ENCODE measurements around the gene MARCKSL1. TPM values are rescaled to one million over a fixed set of nuclear protein-coding genes. Genes with fewer than 3 reads are reported as not detected.

The MARCKSL1 gene, protein sequence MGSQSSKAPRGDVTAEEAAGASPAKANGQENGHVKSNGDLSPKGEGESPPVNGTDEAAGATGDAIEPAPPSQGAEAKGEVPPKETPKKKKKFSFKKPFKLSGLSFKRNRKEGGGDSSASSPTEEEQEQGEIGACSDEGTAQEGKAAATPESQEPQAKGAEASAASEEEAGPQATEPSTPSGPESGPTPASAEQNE
- total RNA-seq = 89.0 TPM
- polyA plus RNA-seq = 113 TPM
- long read RNA-seq, donor 1, transcript MARCKSL1-201 (2 exons, 1,699 nt) = major isoform, 16 of 16 reads
- long read RNA-seq, donor 1, partial matches to known transcripts = 0 of 16 reads
- long read RNA-seq, donor 1, other reads (novel, unspliced or antisense) = 0 of 16 reads
- long read RNA-seq, donor 2, transcript MARCKSL1-201 (2 exons, 1,699 nt) = major isoform, 260 of 273 reads
- long read RNA-seq, donor 2, partial matches to known transcripts = 0 of 273 reads
- long read RNA-seq, donor 2, other reads (novel, unspliced or antisense) = 13 of 273 reads
- long read RNA-seq, donor 3, transcript MARCKSL1-201 (2 exons, 1,699 nt) = major isoform, 206 of 218 reads
- long read RNA-seq, donor 3, partial matches to known transcripts = 0 of 218 reads
- long read RNA-seq, donor 3, other reads (novel, unspliced or antisense) = 12 of 218 reads
- long read RNA-seq, donor 4, transcript MARCKSL1-201 (2 exons, 1,699 nt) = major isoform, 91 of 91 reads
- long read RNA-seq, donor 4, partial matches to known transcripts = 0 of 91 reads
- long read RNA-seq, donor 4, other reads (novel, unspliced or antisense) = 0 of 91 reads
- long read RNA-seq, donor 5, transcript MARCKSL1-201 (2 exons, 1,699 nt) = major isoform, 264 of 283 reads
- long read RNA-seq, donor 5, partial matches to known transcripts = 0 of 283 reads
- long read RNA-seq, donor 5, other reads (novel, unspliced or antisense) = 19 of 283 reads
- long read RNA-seq, donor 6, transcript MARCKSL1-201 (2 exons, 1,699 nt) = major isoform, 138 of 138 reads
- long read RNA-seq, donor 6, partial matches to known transcripts = 0 of 138 reads
- long read RNA-seq, donor 6, other reads (novel, unspliced or antisense) = 0 of 138 reads
- long read RNA-seq, donor 7, transcript MARCKSL1-201 (2 exons, 1,699 nt) = major isoform, 108 of 123 reads
- long read RNA-seq, donor 7, partial matches to known transcripts = 0 of 123 reads
- long read RNA-seq, donor 7, other reads (novel, unspliced or antisense) = 15 of 123 reads
- long read RNA-seq, donor 8, transcript MARCKSL1-201 (2 exons, 1,699 nt) = major isoform, 71 of 71 reads
- long read RNA-seq, donor 8, partial matches to known transcripts = 0 of 71 reads
- long read RNA-seq, donor 8, other reads (novel, unspliced or antisense) = 0 of 71 reads
- long read RNA-seq, donor 9, transcript MARCKSL1-201 (2 exons, 1,699 nt) = major isoform, 98 of 98 reads
- long read RNA-seq, donor 9, partial matches to known transcripts = 0 of 98 reads
- long read RNA-seq, donor 9, other reads (novel, unspliced or antisense) = 0 of 98 reads
- long read RNA-seq, donor 10, transcript MARCKSL1-201 (2 exons, 1,699 nt) = major isoform, 132 of 137 reads
- long read RNA-seq, donor 10, partial matches to known transcripts = 0 of 137 reads
- long read RNA-seq, donor 10, other reads (novel, unspliced or antisense) = 5 of 137 reads

DNA sequence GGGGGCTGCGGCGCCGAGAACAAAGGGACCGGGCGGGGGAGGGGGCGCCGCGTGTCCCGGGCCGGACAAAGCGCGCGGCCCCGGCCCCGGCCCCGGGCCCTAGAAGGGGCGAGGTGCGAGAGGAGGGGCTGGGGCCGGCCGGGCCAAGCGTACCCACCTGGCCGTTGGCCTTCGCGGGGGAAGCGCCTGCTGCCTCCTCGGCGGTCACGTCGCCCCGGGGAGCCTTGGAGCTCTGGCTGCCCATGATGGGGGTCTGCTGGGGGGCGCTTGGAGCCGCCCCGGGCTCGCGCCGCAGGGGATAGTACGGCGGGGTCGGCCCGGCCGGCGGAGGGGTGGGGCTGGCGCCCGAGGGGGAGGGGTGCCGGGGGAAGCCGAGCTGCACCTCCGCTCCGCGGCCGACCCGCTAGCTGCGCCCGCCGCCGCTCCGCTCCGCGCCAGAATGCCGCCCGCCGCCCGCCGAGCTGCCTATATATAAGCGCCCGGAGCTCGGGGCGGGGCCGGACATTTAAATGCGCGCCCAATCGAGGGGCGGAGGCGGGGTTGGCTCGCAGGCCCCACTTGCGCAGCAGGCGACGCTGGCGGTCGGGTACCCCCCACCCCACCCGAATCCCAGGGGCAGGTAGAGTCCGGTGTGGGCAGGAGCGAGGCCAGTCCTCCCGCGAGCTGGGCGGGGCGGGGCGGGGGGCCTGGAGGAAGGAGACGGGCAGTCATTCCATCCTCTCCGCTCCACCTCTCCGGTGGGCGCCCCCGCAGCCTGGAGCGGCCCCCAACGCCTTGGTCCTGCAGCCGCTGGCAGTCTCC is at the start of gene MARCKSL1:
Gene MARCKSL1, minus strand, starts transcription at position 444 of the 801 bp plus-strand sequence. Its CDS starts 200 bp downstream, at position 244.
- H3K36me3 ChIP-seq (ENCODE audit: control insufficient read depth in 2 of 2, insufficient read depth in 2 of 2, low read length in 1 of 2) = peaks cover 25 to 37% of the 10 kb centered on the region in 2 donors
- H3K27ac ChIP-seq (ENCODE audit: low read depth in 1 of 2, low read length in 1 of 2) = peak within 1 kb of the TSS; percentile 32 to 64
- peaks cover 10 to 50% of the 10 kb centered on the region in 2 donors for H3K4me1 ChIP-seq (ENCODE audit: control insufficient read depth in 2 of 2, insufficient read depth in 2 of 2, low read length in 2 of 2)
- H3K9me3 ChIP-seq (ENCODE audit: control insufficient read depth in 2 of 2, insufficient read depth in 1 of 2, low read length in 1 of 2) = no peaks in the 10 kb centered on the region
- WGBS = 2% methylated on average over 95 of the region's 95 CpGs
- peak within 1 kb of the TSS; percentile 70 to 73 for H3K4me3 ChIP-seq (ENCODE audit: low read length in 2 of 2)
- H3K27me3 ChIP-seq (ENCODE audit: control insufficient read depth in 2 of 2, insufficient read depth in 1 of 2, low read length in 1 of 2) = peaks cover 0 to 19% of the 10 kb centered on the region in 2 donors
- DNase-seq (ENCODE audit: low read depth in 6 of 9, low spot score in 9 of 9) = peak; percentile 41 to 94 (median 85)

DNA sequence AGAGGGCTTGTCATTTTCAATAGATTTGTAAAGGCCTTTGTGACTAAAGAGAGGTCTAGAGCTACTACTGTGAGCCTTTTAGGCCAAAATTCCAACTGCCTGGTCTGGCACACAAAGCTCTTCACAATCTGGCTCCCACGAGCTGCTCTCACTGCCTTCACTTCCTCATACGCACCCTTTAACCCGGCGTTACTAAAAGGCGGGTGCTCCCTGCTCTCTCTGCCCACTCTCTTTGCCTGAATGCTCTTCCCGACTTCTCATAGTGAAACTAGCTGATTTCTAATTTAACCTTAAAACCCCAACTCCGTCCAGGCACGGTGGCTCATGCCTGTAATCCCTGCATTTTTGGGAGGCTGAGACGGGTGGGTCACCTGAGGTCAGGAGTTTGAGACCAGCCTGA is 44.0 kb upstream of the MARCKSL1 start:
- 97% methylated on average over 9 of the region's 9 CpGs for WGBS

DNA sequence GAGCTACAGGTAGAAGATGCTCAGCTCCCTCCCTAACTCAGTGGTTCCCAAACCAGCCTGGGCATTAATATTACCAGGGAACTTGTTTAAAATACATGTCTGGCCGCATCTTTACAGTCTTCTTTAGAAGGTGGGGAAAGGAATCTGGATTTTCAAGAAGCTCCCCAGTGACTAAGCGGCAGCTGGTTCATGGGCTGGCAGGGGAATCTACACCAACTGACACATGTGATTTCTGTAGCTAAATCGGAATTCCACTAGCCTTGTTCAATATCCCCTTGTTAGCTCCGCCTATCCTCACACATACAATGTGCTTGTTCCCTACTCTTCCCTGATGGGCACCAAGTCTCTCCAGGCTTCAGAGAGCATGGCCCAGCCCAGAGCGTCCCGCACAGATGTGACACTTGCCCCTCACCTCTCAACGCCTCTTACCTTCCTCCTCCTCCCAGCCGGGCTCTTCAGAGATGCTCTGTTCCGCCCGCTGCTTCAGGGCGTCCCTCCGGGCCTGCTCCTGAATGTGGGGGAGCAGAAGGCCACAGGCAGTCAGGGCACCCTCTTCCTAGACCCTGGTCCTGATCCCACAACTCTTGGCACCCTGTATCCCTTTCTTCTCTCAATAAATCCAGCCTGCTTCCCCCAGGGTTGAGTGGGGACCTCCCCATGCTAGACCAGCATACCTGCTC is 41.6 kb upstream of the MARCKSL1 start:
- Histone ChIP-seq H3K4me1 (ENCODE audit: control insufficient read depth in 2 of 2, insufficient read depth in 2 of 2, low read length in 2 of 2) (no peaks in the 10 kb centered on the region), H3K27ac (ENCODE audit: low read depth in 1 of 2, low read length in 1 of 2) (no peak overlapping the region), H3K27me3 (ENCODE audit: control insufficient read depth in 2 of 2, insufficient read depth in 1 of 2, low read length in 1 of 2) (no peaks in the 10 kb centered on the region), H3K9me3 (ENCODE audit: control insufficient read depth in 2 of 2, insufficient read depth in 1 of 2, low read length in 1 of 2) (no peaks in the 10 kb centered on the region), H3K4me3 (ENCODE audit: low read length in 2 of 2) (no peak overlapping the region), H3K36me3 (ENCODE audit: control insufficient read depth in 2 of 2, insufficient read depth in 2 of 2, low read length in 1 of 2) (peaks cover 87 to 91% of the 10 kb centered on the region in 2 donors)
- 97% methylated on average over 12 of the region's 12 CpGs for WGBS
- DNase-seq (ENCODE audit: low read depth in 6 of 9, low spot score in 9 of 9) = no peak

More for the DNA sequence above, 44.0 kb upstream of the MARCKSL1 start:
- DNase-seq (ENCODE audit: low read depth in 6 of 9, low spot score in 9 of 9) = no peak
- no peaks in the 10 kb centered on the region for H3K9me3 ChIP-seq (ENCODE audit: control insufficient read depth in 2 of 2, insufficient read depth in 1 of 2, low read length in 1 of 2)
- H3K4me1 ChIP-seq (ENCODE audit: control insufficient read depth in 2 of 2, insufficient read depth in 2 of 2, low read length in 2 of 2) = no peaks in the 10 kb centered on the region
- H3K4me3 ChIP-seq (ENCODE audit: low read length in 2 of 2) = no peak overlapping the region
- H3K27ac ChIP-seq (ENCODE audit: low read depth in 1 of 2, low read length in 1 of 2) = no peak overlapping the region
- no peaks in the 10 kb centered on the region for H3K27me3 ChIP-seq (ENCODE audit: control insufficient read depth in 2 of 2, insufficient read depth in 1 of 2, low read length in 1 of 2)
- peaks cover 82 to 90% of the 10 kb centered on the region in 2 donors for H3K36me3 ChIP-seq (ENCODE audit: control insufficient read depth in 2 of 2, insufficient read depth in 2 of 2, low read length in 1 of 2)

DNA sequence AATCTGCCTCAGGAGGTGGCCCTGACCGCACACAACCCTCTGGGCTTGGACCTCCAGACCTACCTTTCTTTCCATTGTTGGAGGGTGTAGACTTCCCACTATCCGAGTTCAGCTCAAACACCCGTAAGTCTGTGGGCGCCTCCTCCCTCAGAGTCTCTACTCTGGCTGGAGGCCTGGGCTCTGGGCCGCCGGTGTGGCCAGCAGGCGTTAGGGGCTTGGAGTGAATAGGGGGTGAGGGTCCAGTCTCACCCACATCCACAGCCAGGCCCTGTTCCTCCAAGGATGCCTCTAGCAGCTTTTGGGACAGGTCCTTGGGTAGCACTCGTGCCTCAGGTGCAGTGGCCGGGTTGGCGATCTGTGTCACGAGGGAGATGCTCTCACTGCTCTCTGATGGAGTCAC is 40.2 kb upstream of the MARCKSL1 start:
- no peak for DNase-seq (ENCODE audit: low read depth in 6 of 9, low spot score in 9 of 9)
- 99% methylated on average over 11 of the region's 11 CpGs for WGBS
- Histone ChIP-seq H3K27me3 (ENCODE audit: control insufficient read depth in 2 of 2, insufficient read depth in 1 of 2, low read length in 1 of 2) (no peaks in the 10 kb centered on the region), H3K4me1 (ENCODE audit: control insufficient read depth in 2 of 2, insufficient read depth in 2 of 2, low read length in 2 of 2) (peaks cover 0 to 9% of the 10 kb centered on the region in 2 donors), H3K36me3 (ENCODE audit: control insufficient read depth in 2 of 2, insufficient read depth in 2 of 2, low read length in 1 of 2) (peaks cover 85 to 88% of the 10 kb centered on the region in 2 donors), H3K9me3 (ENCODE audit: control insufficient read depth in 2 of 2, insufficient read depth in 1 of 2, low read length in 1 of 2) (no peaks in the 10 kb centered on the region), H3K27ac (ENCODE audit: low read depth in 1 of 2, low read length in 1 of 2) (no peak overlapping the region), H3K4me3 (ENCODE audit: low read length in 2 of 2) (no peak overlapping the region)

DNA sequence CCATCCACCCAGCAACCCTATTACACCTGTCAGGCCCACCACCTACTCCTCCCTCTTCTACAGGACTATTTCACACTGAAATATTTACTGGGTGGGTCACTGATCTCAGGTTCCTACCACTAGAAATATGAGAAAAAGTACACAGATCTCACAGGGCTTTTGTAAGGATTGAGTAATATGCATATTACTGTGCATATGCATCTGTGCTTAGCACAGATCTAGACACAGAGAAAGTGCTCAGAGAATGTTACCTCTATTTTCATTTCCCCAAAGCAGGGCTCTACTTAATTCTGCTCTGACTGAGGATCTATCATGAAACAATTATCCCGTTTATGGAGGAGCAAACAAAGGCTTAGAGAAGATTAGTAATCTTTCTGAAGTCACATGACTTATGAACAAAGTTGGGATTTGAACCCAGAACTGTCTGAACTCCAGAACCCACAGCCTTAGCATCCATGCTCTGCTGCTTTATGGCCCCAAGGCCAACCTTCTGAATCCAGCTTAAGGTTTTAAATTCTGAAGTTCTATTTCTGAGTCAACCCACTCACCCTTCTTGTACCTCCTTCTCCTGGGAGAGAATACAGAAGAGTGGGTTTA is 38.1 kb upstream of the MARCKSL1 start:
- 97% methylated on average over 1 of the region's 1 CpG for WGBS
- H3K27ac ChIP-seq (ENCODE audit: low read depth in 1 of 2, low read length in 1 of 2) = no peak overlapping the region
- no peak overlapping the region for H3K4me3 ChIP-seq (ENCODE audit: low read length in 2 of 2)
- DNase-seq (ENCODE audit: low read depth in 6 of 9, low spot score in 9 of 9) = no peak
- peaks cover 71% of the 10 kb centered on the region in 2 donors for H3K36me3 ChIP-seq (ENCODE audit: control insufficient read depth in 2 of 2, insufficient read depth in 2 of 2, low read length in 1 of 2)
- peaks cover 0 to 9% of the 10 kb centered on the region in 2 donors for H3K4me1 ChIP-seq (ENCODE audit: control insufficient read depth in 2 of 2, insufficient read depth in 2 of 2, low read length in 2 of 2)
- H3K27me3 ChIP-seq (ENCODE audit: control insufficient read depth in 2 of 2, insufficient read depth in 1 of 2, low read length in 1 of 2) = no peaks in the 10 kb centered on the region
- H3K9me3 ChIP-seq (ENCODE audit: control insufficient read depth in 2 of 2, insufficient read depth in 1 of 2, low read length in 1 of 2) = no peaks in the 10 kb centered on the region

DNA sequence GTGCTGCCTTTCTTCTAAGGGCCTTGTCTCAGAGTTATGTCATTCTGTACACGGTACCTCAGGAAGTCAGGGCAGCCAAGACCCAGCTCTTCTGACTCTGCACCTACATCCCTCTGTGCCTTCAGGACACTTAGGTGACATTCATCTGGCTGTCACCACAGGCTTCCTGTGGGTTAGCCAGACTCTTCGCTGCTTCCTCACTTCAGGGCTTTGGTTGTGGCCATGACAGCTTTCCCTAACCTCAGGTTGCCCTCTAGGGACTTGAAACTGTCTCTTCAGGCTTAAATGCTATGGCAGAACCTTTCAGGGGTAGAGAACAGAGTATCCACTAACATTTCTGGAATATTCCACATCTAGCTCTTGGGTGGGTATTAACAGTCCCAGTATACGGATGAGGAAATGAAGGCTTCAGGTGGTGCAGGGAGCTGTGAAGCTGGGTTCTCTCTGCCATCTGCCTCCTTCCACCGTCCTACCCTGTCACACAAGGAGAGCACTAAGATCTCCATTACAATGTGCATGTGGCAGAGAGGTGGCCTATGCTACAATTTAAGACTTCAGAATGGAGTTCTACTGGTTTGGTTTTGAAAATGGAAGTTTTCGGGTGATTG is 36.2 kb upstream of the MARCKSL1 start:
- peak in 7 of 9 donors; percentile 37 to 79 (median 53) for DNase-seq (ENCODE audit: low read depth in 6 of 9, low spot score in 9 of 9)
- 57% methylated on average over 5 of the region's 5 CpGs for WGBS

More for the DNA sequence above, 36.2 kb upstream of the MARCKSL1 start:
- Histone ChIP-seq H3K36me3 (ENCODE audit: control insufficient read depth in 2 of 2, insufficient read depth in 2 of 2, low read length in 1 of 2) (peaks cover 69 to 71% of the 10 kb centered on the region in 2 donors), H3K4me3 (ENCODE audit: low read length in 2 of 2) (no peak overlapping the region), H3K9me3 (ENCODE audit: control insufficient read depth in 2 of 2, insufficient read depth in 1 of 2, low read length in 1 of 2) (no peaks in the 10 kb centered on the region), H3K27me3 (ENCODE audit: control insufficient read depth in 2 of 2, insufficient read depth in 1 of 2, low read length in 1 of 2) (no peaks in the 10 kb centered on the region), H3K27ac (ENCODE audit: low read depth in 1 of 2, low read length in 1 of 2) (no peak overlapping the region), H3K4me1 (ENCODE audit: control insufficient read depth in 2 of 2, insufficient read depth in 2 of 2, low read length in 2 of 2) (peaks cover 0 to 9% of the 10 kb centered on the region in 2 donors)
